HK-2 (cell line): ENCODE data around the gene VSX2.

Source experiments
- DNase-seq: peaks from one replicate; pipeline ENCODE4 v3.0.0-alpha.2; 2018; ENCODE audit not compliant: unreplicated experiment

The VSX2 gene

GRCh38 chr14:74238974-74239847 is at the start of gene VSX2:
TSS of gene VSX2 (plus strand) at chr14:74239449. CDS start at chr14:74239562, 113 bp downstream.
- no peak for DNase-seq

GRCh38 chr14:74190927-74191575 is 48.2 kb upstream of the VSX2 start:
- no peak for DNase-seq

- DNase-seq, result no peak
These were observed 44.6 kb upstream of the VSX2 start for GRCh38 chr14:74194506-74195274.

- DNase-seq, result no peak
These were observed 43.6 kb upstream of the VSX2 start for GRCh38 chr14:74195623-74196022.

GRCh38 chr14:74198441-74199234 is 40.6 kb upstream of the VSX2 start:
- no peak for DNase-seq

GRCh38 chr14:74202113-74202512 is 37.1 kb upstream of the VSX2 start:
- DNase-seq, result no peak

- no peak for DNase-seq
These were observed 35.6 kb upstream of the VSX2 start for GRCh38 chr14:74203639-74204038.

GRCh38 chr14:74204491-74204890 is 34.8 kb upstream of the VSX2 start:
- DNase-seq, result no peak

GRCh38 chr14:74205882-74206281 is 33.4 kb upstream of the VSX2 start:
- no peak for DNase-seq

- no peak for DNase-seq
These were observed 31.3 kb upstream of the VSX2 start for GRCh38 chr14:74207943-74208342.

- no peak for DNase-seq
These were observed 30.6 kb upstream of the VSX2 start for GRCh38 chr14:74208642-74209041.

- DNase-seq, result no peak
These were observed 27.2 kb upstream of the VSX2 start for GRCh38 chr14:74211945-74212580.

- no peak for DNase-seq
These were observed 25.1 kb upstream of the VSX2 start for GRCh38 chr14:74213907-74214803.

GRCh38 chr14:74216671-74217070 is 22.6 kb upstream of the VSX2 start:
- DNase-seq, result no peak

- peak; percentile 76 for DNase-seq
These were observed 21.4 kb upstream of the VSX2 start for GRCh38 chr14:74217672-74218448.

GRCh38 chr14:74218462-74218861 is 20.8 kb upstream of the VSX2 start:
- DNase-seq, result no peak

GRCh38 chr14:74219277-74220205 is 19.7 kb upstream of the VSX2 start:
- no peak for DNase-seq

GRCh38 chr14:74220991-74221390 is 18.3 kb upstream of the VSX2 start:
- DNase-seq, result no peak
